ENCODE data around the gene NT5DC4. TPM values are rescaled to one million over a fixed set of nuclear protein-coding genes. Genes with fewer than 3 reads are reported as not detected.

NT5DC4 gene
- total RNA-seq, 1 donor from 2014 or later, result not detected

DNA sequence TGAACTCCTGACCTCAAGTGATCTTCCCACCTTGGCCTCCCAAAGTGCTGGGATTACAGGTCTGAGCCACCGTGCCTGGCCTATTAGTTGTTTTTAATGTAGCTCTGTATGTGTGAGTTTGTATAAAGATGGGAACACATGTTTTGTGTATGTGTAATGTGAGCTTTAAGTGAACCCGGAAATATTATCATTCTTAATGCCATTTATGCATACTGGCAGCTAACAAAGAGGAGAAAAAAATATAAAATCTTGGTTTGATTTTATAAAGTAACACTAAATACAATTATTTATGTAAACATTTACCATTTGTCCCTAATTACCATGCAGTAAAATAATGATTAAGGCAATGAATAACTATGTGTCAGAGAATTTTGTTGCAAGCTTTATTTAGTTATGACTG lies 52.7 kb downstream of the NT5DC4 start:
- no peaks in the 10 kb centered on the region for H3K27me3 Mint-ChIP-seq (ENCODE audit: unreplicated experiment)
- H3K36me3 Mint-ChIP-seq (ENCODE audit: low read depth, unreplicated experiment), result no peaks in the 10 kb centered on the region
- H3K9me3 Mint-ChIP-seq (ENCODE audit: unreplicated experiment), result no peaks in the 10 kb centered on the region
- no peaks in the 10 kb centered on the region for H3K4me1 Mint-ChIP-seq (ENCODE audit: unreplicated experiment)
- TF ChIP-seq, protein P1, sequence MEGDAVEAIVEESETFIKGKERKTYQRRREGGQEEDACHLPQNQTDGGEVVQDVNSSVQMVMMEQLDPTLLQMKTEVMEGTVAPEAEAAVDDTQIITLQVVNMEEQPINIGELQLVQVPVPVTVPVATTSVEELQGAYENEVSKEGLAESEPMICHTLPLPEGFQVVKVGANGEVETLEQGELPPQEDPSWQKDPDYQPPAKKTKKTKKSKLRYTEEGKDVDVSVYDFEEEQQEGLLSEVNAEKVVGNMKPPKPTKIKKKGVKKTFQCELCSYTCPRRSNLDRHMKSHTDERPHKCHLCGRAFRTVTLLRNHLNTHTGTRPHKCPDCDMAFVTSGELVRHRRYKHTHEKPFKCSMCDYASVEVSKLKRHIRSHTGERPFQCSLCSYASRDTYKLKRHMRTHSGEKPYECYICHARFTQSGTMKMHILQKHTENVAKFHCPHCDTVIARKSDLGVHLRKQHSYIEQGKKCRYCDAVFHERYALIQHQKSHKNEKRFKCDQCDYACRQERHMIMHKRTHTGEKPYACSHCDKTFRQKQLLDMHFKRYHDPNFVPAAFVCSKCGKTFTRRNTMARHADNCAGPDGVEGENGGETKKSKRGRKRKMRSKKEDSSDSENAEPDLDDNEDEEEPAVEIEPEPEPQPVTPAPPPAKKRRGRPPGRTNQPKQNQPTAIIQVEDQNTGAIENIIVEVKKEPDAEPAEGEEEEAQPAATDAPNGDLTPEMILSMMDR (IDR thresholded peaks at IDR 0.05; ENCODE audit: unreplicated experiment), result no peak
- DNase-seq (ENCODE audit: low spot score), result no peak
- no peak overlapping the region for H3K27ac Mint-ChIP-seq (ENCODE audit: unreplicated experiment)
- no peak overlapping the region for H3K4me3 Mint-ChIP-seq (ENCODE audit: unreplicated experiment)

DNA sequence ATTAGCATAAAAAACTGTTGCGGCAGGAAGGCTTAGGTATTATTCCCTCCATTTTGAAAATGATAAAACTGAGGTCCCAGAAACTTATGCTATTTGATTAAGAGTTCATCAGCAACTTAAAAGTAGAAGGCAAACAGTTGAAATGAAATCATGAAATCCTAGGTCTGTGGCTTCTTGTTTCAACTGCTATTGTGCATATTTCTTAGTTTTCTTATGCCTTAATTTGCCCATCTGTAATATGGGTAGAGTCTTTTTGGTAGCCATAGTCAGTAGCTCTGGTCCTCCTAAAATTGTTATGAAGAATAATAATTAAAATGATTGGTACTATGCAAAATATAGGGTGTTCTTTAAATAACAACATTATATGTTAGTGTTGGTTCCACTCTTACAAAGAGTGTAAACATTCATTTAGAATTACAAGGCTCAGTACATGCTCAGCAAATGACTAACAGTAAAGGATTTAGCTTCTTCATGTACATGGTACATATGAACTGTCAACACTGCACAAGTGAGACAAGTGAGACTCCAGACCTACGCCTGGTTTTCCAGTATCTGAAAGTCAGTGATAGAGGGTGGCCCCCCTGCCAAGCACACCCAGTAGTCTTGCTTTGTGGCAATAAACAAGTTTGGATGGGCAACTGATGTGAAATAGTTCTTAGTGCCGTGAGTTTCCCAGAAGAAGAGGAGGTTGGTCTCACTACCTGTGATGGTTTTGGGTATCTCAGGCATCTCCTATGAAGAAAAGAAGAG lies 53.9 kb downstream of the NT5DC4 start:
- Mint-ChIP-seq H3K27ac (ENCODE audit: unreplicated experiment) (no peak overlapping the region), H3K9me3 (ENCODE audit: unreplicated experiment) (no peaks in the 10 kb centered on the region), H3K4me3 (ENCODE audit: unreplicated experiment) (no peak overlapping the region), H3K27me3 (ENCODE audit: unreplicated experiment) (no peaks in the 10 kb centered on the region), H3K36me3 (ENCODE audit: low read depth, unreplicated experiment) (no peaks in the 10 kb centered on the region), H3K4me1 (ENCODE audit: unreplicated experiment) (no peaks in the 10 kb centered on the region)
- no peak for DNase-seq (ENCODE audit: low spot score)
- TF ChIP-seq, protein P1 (IDR thresholded peaks at IDR 0.05; ENCODE audit: unreplicated experiment), result no peak

DNA sequence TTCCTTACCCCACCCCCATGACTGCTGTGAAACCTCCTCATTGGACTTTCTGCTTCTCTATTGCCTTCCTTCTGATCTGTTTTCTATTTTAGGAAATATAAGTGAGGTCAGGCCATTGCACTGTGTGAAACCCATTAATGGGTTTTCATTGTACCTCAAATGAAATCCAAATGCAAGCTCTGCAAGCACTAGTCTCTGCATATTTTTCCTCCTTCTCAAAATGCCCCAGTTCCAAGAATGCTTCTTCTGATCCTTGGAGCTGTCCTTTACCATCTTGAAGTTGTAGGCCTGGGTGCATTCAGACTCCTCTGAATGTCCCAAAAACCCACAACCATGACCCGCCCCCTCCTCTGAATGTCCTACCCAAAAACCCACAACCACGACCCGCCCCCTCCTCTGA lies 55.3 kb downstream of the NT5DC4 start:
- Mint-ChIP-seq H3K4me3 (ENCODE audit: unreplicated experiment) (no peak overlapping the region), H3K36me3 (ENCODE audit: low read depth, unreplicated experiment) (no peaks in the 10 kb centered on the region), H3K4me1 (ENCODE audit: unreplicated experiment) (no peaks in the 10 kb centered on the region), H3K27me3 (ENCODE audit: unreplicated experiment) (no peaks in the 10 kb centered on the region), H3K9me3 (ENCODE audit: unreplicated experiment) (no peaks in the 10 kb centered on the region), H3K27ac (ENCODE audit: unreplicated experiment) (no peak overlapping the region)
- DNase-seq (ENCODE audit: low spot score), result no peak
- TF ChIP-seq, protein P1 (IDR thresholded peaks at IDR 0.05; ENCODE audit: unreplicated experiment), result no peak

DNA sequence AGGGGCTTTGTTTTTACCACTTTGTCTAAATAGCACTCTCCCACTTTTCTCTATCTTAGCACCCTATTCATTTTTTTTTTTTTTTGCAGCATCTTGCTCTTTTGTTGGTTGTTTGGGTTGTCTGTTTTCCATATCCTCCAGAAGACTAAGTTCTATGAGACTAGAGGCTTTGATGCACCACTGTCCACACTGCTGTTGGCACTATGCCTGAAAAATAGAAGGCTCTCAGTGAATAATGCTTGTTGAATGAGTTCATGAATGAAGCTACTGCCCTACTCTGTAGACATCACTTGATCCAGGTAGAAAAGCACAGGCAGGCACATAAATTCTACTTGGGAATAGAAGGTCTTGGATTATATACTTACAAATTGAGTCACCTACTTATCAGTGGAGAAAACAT lies 56.2 kb downstream of the NT5DC4 start:
- H3K27ac Mint-ChIP-seq (ENCODE audit: unreplicated experiment), result no peak overlapping the region

DNA sequence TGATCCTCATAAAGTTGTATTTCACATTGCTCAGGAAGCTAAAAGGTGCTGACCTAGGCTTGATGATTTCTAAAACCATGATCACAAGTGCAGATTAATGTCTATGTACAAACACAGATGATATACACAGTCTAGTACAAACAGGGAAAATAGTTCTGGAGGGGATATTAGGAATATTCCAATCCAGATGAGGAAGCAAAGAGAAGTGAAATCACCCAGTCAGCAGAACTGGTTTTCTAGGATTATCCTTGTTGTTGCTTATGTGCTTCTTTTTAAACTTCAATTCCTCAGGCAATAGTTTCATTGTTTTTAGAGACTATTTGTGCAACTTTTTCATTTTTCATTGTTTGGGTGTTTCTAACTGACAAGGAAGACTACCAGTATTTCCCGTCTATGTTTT lies 58.8 kb downstream of the NT5DC4 start:
- H3K27ac Mint-ChIP-seq (ENCODE audit: unreplicated experiment), result no peak overlapping the region
- no peak overlapping the region for H3K4me3 Mint-ChIP-seq (ENCODE audit: unreplicated experiment)
- DNase-seq (ENCODE audit: low spot score), result no peak
- no peaks in the 10 kb centered on the region for H3K36me3 Mint-ChIP-seq (ENCODE audit: low read depth, unreplicated experiment)
- H3K27me3 Mint-ChIP-seq (ENCODE audit: unreplicated experiment), result no peaks in the 10 kb centered on the region
- no peaks in the 10 kb centered on the region for H3K9me3 Mint-ChIP-seq (ENCODE audit: unreplicated experiment)
- TF ChIP-seq, protein P1 (IDR thresholded peaks at IDR 0.05; ENCODE audit: unreplicated experiment), result no peak
- H3K4me1 Mint-ChIP-seq (ENCODE audit: unreplicated experiment), result peaks cover 13% of the 10 kb centered on the region

More for the DNA sequence above, 56.2 kb downstream of the NT5DC4 start:
- Mint-ChIP-seq H3K36me3 (ENCODE audit: low read depth, unreplicated experiment) (no peaks in the 10 kb centered on the region), H3K4me1 (ENCODE audit: unreplicated experiment) (no peaks in the 10 kb centered on the region), H3K4me3 (ENCODE audit: unreplicated experiment) (no peak overlapping the region), H3K27me3 (ENCODE audit: unreplicated experiment) (no peaks in the 10 kb centered on the region), H3K9me3 (ENCODE audit: unreplicated experiment) (no peaks in the 10 kb centered on the region)
- TF ChIP-seq, protein P1 (IDR thresholded peaks at IDR 0.05; ENCODE audit: unreplicated experiment), result no peak
- no peak for DNase-seq (ENCODE audit: low spot score)
